Vagina (tissue), 2 donors: ENCODE data around the gene B4GAT1. TPM values are rescaled to one million over a fixed set of nuclear protein-coding genes. Genes with fewer than 3 reads are reported as not detected.

Source experiments
- DNase-seq, 2 donors: peaks; one replicate each; pipeline ENCODE4 v3.0.0-alpha.2; 2017; ENCODE audit errors: extremely low spot score in 2 of 2
- H3K27ac ChIP-seq: fragments of 200-600 bp; sonication (generic); one replicate; pipeline ENCODE4 v1.5.1; 2019
- H3K27me3 ChIP-seq: fragments of 200-600 bp; sonication (generic); one replicate; pipeline ENCODE4 v1.5.1; 2019
- H3K36me3 ChIP-seq, 2 donors: fragments of 200-600 bp; sonication (generic); one replicate each; pipeline ENCODE4 v1.5.1; 2017 to 2019
- H3K4me1 ChIP-seq: fragments of 200-600 bp; sonication (generic); one replicate; pipeline ENCODE4 v1.5.1; 2019
- H3K4me3 ChIP-seq, 2 donors: fragments of 200-600 bp; sonication (generic); 1 replicate in 1 of 2; 2 replicates in 1 of 2; pipeline ENCODE4 v1.5.1; 2016 to 2019
- H3K9me3 ChIP-seq: fragments of 200-600 bp; sonication (generic); one replicate; pipeline ENCODE4 v1.5.1; 2019
- POLR2A ChIP-seq, 2 donors: fragments of 450-650 bp; IDR thresholded peaks; one replicate each; pipeline ENCODE4 v1.6.1; 2017; ENCODE audit warnings: antibody characterized with exemption in 2 of 2, mild to moderate bottlenecking in 2 of 2, moderate library complexity in 2 of 2
- POLR2AphosphoS5 ChIP-seq, 2 donors: sonication (generic); formaldehyde crosslinking; IDR thresholded peaks; one replicate each; pipeline ENCODE4 v1.9.0; 2017; ENCODE audit warnings: antibody characterized with exemption in 2 of 2, mild to moderate bottlenecking in 2 of 2, low read depth in 1 of 2; ENCODE audit not compliant: insufficient read depth in 1 of 2
- intact Hi-C: fragments of 100-400 bp; cut with DNase I; formaldehyde crosslinking; loops from one replicate; pipeline ENCODE4 v1.15.1; 2023
- total RNA-seq: library from RNA; depleted of rRNA; stranded (reverse); fragments of >200 nt; gene quantifications from one replicate; pipeline ENCODE4 v1.2.3, GENCODE V29; 2016
- TF ChIP-seq, protein P1 (sequence below), 3 experiments: fragments of 450-650 bp in 2 of 3; fragments of 200-600 bp in 1 of 3; sonication (generic) in 1 of 3; IDR thresholded peaks; one replicate each; pipeline ENCODE4 v1.5.1; 2017 to 2019; ENCODE audit warnings: antibody characterized with exemption in 3 of 3, mild to moderate bottlenecking in 2 of 3, moderate library complexity in 2 of 3

B4GAT1 gene
- total RNA-seq, 1 donor from 2014 or later, result 25.0 TPM

DNA sequence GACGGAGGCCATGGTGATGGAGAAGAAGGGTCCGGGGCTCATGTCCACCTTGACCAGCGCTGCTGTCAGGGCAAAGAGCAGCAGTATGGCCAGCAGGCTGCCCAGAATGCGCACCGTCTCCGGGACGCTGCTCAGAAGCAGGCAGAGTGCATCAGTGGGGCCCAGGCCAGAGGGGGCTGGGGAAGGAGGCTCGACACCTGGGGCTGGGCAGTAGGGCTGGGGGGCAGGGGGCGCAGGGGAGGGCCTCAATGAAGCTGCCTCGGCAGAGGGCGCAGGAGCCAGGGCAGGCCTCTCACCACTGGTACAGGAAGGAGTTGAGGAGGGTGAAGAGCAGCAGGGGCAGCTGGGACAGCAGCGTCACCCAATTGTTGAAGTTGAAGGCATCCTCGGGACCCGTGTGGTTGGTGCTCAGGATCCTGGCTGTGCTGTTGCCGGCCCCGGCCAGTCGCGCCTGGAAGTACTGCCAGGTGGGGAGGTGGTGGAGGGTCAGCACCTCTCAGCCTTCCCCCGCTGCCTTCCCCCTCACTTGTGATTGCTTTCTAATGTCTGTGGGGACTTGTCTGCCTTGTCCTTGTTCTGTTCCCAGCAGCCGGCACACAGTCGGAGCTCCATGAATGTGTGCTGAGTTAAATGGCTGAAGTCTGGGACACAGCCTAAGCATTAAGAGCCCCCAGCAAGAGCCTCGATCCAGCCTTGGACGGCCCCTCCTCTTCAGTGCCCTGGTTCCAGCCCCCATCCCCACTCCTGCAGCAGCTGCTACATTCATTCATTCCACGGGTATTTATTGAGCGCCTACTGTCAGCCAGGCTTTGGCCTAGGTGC, 21.9 kb upstream of the B4GAT1 start:
- peaks cover 28% of the 10 kb centered on the region for H3K4me1 ChIP-seq
- no peak for DNase-seq
- intact Hi-C loops, result no loop called here
- H3K36me3 ChIP-seq, result no peaks in the 10 kb centered on the region
- H3K27ac ChIP-seq, result no peak overlapping the region
- H3K4me3 ChIP-seq, result no peak overlapping the region
- no peaks in the 10 kb centered on the region for H3K9me3 ChIP-seq
- TF ChIP-seq, protein P1, sequence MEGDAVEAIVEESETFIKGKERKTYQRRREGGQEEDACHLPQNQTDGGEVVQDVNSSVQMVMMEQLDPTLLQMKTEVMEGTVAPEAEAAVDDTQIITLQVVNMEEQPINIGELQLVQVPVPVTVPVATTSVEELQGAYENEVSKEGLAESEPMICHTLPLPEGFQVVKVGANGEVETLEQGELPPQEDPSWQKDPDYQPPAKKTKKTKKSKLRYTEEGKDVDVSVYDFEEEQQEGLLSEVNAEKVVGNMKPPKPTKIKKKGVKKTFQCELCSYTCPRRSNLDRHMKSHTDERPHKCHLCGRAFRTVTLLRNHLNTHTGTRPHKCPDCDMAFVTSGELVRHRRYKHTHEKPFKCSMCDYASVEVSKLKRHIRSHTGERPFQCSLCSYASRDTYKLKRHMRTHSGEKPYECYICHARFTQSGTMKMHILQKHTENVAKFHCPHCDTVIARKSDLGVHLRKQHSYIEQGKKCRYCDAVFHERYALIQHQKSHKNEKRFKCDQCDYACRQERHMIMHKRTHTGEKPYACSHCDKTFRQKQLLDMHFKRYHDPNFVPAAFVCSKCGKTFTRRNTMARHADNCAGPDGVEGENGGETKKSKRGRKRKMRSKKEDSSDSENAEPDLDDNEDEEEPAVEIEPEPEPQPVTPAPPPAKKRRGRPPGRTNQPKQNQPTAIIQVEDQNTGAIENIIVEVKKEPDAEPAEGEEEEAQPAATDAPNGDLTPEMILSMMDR (IDR thresholded peaks at IDR 0.05), result no peak
- TF ChIP-seq POLR2A (IDR thresholded peaks at IDR 0.05), result no peak
- no peak for TF ChIP-seq POLR2AphosphoS5 (IDR thresholded peaks at IDR 0.05; ENCODE audit: insufficient read depth in 1 of 2, low read depth in 1 of 2)
- no peaks in the 10 kb centered on the region for H3K27me3 ChIP-seq

DNA sequence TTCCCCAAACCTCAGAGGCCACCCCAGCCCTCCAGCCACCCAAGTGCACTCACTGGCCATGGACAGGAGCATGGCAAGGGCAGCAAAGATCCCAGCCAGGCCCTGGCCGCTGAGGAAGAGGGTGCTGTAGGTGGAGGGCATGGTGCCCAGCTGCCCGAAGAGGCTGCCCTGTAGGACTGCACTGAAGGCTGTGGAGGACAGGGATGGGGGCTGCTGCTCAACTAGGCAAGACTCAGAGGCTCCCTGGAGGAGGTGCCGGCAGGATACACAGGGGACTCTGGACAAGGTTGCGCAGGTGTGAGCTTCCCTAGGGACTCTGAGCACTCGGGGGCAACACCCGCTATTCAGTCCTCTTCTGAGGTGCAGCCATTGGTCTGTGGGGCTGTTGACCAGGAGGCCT, 21.1 kb upstream of the B4GAT1 start:
- peaks cover 28% of the 10 kb centered on the region for H3K4me1 ChIP-seq
- intact Hi-C loops, result no loop called here
- H3K27me3 ChIP-seq, result no peaks in the 10 kb centered on the region
- no peak overlapping the region for H3K27ac ChIP-seq
- no peak overlapping the region for H3K4me3 ChIP-seq
- DNase-seq, result no peak
- H3K9me3 ChIP-seq, result no peaks in the 10 kb centered on the region
- TF ChIP-seq, protein P1 (IDR thresholded peaks at IDR 0.05), result no peak
- TF ChIP-seq POLR2A (IDR thresholded peaks at IDR 0.05), result no peak
- TF ChIP-seq POLR2AphosphoS5 (IDR thresholded peaks at IDR 0.05; ENCODE audit: insufficient read depth in 1 of 2, low read depth in 1 of 2), result no peak
- no peaks in the 10 kb centered on the region for H3K36me3 ChIP-seq

- Histone ChIP-seq H3K27me3 (no peaks in the 10 kb centered on the region), H3K4me3 (no peak overlapping the region), H3K36me3 (no peaks in the 10 kb centered on the region), H3K4me1 (peaks cover 28% of the 10 kb centered on the region), H3K27ac (no peak overlapping the region), H3K9me3 (no peaks in the 10 kb centered on the region)
- no peak for DNase-seq
- no peak for TF ChIP-seq POLR2A (IDR thresholded peaks at IDR 0.05)
- TF ChIP-seq POLR2AphosphoS5 (IDR thresholded peaks at IDR 0.05; ENCODE audit: insufficient read depth in 1 of 2, low read depth in 1 of 2), result no peak
- TF ChIP-seq, protein P1 (IDR thresholded peaks at IDR 0.05), result no peak
- intact Hi-C loops, result no loop called here
Observed at GRCh38 chr11:66367561-66368312, 20.3 kb upstream of the B4GAT1 start.

- DNase-seq, result no peak
- TF ChIP-seq POLR2A (IDR thresholded peaks at IDR 0.05), result no peak
- TF ChIP-seq, protein P1 (IDR thresholded peaks at IDR 0.05), result no peak
- no peak for TF ChIP-seq POLR2AphosphoS5 (IDR thresholded peaks at IDR 0.05; ENCODE audit: insufficient read depth in 1 of 2, low read depth in 1 of 2)
- H3K9me3 ChIP-seq, result no peaks in the 10 kb centered on the region
- intact Hi-C loops, result no loop called here
- H3K36me3 ChIP-seq, result no peaks in the 10 kb centered on the region
- no peaks in the 10 kb centered on the region for H3K27me3 ChIP-seq
- no peak overlapping the region for H3K4me3 ChIP-seq
- H3K27ac ChIP-seq, result no peak overlapping the region
- peaks cover 21% of the 10 kb centered on the region for H3K4me1 ChIP-seq
Observed at GRCh38 chr11:66366844-66367477, 19.5 kb upstream of the B4GAT1 start.
